Common myeloid progenitor, CD34-positive (primary cell): ENCODE measurements around the gene FXR1. TPM values are rescaled to one million over a fixed set of nuclear protein-coding genes. Genes with fewer than 3 reads are reported as not detected.
"Not testable (repeated sequence)": the region's sequence is repeated elsewhere in the genome, so short reads cannot be mapped to it uniquely, and the experiment has no call there.

Experiments used
- CTCF ChIA-PET: fragments of 350-600 bp; sonication (Branson Sonifier 250); formaldehyde crosslinking; loops from one replicate; lab custom pipeline; 2021; ENCODE audit warnings: antibody characterized with exemption; lab: Charles Lee
- POLR2A ChIA-PET: fragments of 350-600 bp; sonication (Branson Sonifier 250); formaldehyde crosslinking; loops from one replicate; lab custom pipeline; 2021; ENCODE audit warnings: antibody characterized with exemption; lab: Charles Lee
- DNase-seq, 3 donors: peaks; one replicate each; pipeline versions ENCODE4 v3.0.0 to v3.0.0-alpha.2; 2013
- H3K27ac ChIP-seq, 2 experiments: 1 replicate in 1 of 2; 2 replicates in 1 of 2; pipeline ENCODE4 v1.7.0; 2013; ENCODE audit warnings: inconsistent platforms in 2 of 2, low read length in 2 of 2, mild to moderate bottlenecking in 2 of 2, low read depth in 1 of 2, moderate library complexity in 1 of 2; ENCODE audit not compliant: severe bottlenecking in 2 of 2, insufficient read depth in 1 of 2, poor library complexity in 1 of 2
- H3K27me3 ChIP-seq, 5 experiments: replicated peaks in 2 of 5; 1 replicate in 3 of 5; 2 replicates in 2 of 5; pipeline versions ENCODE4 v1.6.1 to v1.7.0; 2013; ENCODE audit warnings: low read length in 4 of 5, mild to moderate bottlenecking in 2 of 5, moderate library complexity in 2 of 5, inconsistent platforms in 1 of 5; ENCODE audit not compliant: insufficient read depth in 5 of 5, control insufficient read depth in 4 of 5
- H3K36me3 ChIP-seq, 4 experiments: 1 replicate in 2 of 4; 2 replicates in 2 of 4; pipeline versions ENCODE4 v1.6.1 to v1.7.0; 2013; ENCODE audit warnings: low read length in 3 of 4, control low read depth in 1 of 4, mild to moderate bottlenecking in 1 of 4; ENCODE audit not compliant: control insufficient read depth in 4 of 4, insufficient read depth in 4 of 4
- H3K4me1 ChIP-seq, 4 experiments: 1 replicate in 3 of 4; 2 replicates in 1 of 4; pipeline versions ENCODE4 v1.6.1 to v1.7.1; 2013; ENCODE audit warnings: low read length in 3 of 4, mild to moderate bottlenecking in 3 of 4, control low read depth in 1 of 4, inconsistent platforms in 1 of 4, moderate library complexity in 1 of 4; ENCODE audit not compliant: control insufficient read depth in 4 of 4, insufficient read depth in 4 of 4; ENCODE audit errors: control extremely low read depth in 1 of 4
- H3K4me3 ChIP-seq, 7 experiments: 1 replicate in 4 of 7; 2 replicates in 3 of 7; pipeline versions ENCODE4 v1.5.1 to v1.7.0; 2013; ENCODE audit warnings: mild to moderate bottlenecking in 7 of 7, low read length in 6 of 7, moderate library complexity in 6 of 7, inconsistent platforms in 2 of 7, low read depth in 2 of 7, control low read depth in 1 of 7; ENCODE audit not compliant: insufficient read depth in 4 of 7, control insufficient read depth in 1 of 7; ENCODE audit errors: extremely low read depth in 1 of 7
- H3K9me3 ChIP-seq, 5 experiments: 1 replicate in 4 of 5; 2 replicates in 1 of 5; pipeline versions ENCODE4 v1.6.1 to v1.7.1; 2013; ENCODE audit warnings: low read length in 4 of 5, mild to moderate bottlenecking in 2 of 5, inconsistent platforms in 1 of 5, low read depth in 1 of 5, moderate library complexity in 1 of 5; ENCODE audit not compliant: control insufficient read depth in 4 of 5, insufficient read depth in 2 of 5; ENCODE audit errors: control extremely low read depth in 1 of 5
- WGBS: methylation state at CpG from one replicate; pipeline ENCODE4 v1.1.5; 2013; ENCODE audit not compliant: insufficient coverage; 5-methylcytosine and 5-hydroxymethylcytosine counted together
- polyA plus RNA-seq: library from polyadenylated mRNA; unstranded; fragments of 120-200 nt; gene quantifications from one replicate; pipeline ENCODE4 v1.2.1, GENCODE V29; 2013

FXR1 gene
- 214 TPM for polyA plus RNA-seq

DNA sequence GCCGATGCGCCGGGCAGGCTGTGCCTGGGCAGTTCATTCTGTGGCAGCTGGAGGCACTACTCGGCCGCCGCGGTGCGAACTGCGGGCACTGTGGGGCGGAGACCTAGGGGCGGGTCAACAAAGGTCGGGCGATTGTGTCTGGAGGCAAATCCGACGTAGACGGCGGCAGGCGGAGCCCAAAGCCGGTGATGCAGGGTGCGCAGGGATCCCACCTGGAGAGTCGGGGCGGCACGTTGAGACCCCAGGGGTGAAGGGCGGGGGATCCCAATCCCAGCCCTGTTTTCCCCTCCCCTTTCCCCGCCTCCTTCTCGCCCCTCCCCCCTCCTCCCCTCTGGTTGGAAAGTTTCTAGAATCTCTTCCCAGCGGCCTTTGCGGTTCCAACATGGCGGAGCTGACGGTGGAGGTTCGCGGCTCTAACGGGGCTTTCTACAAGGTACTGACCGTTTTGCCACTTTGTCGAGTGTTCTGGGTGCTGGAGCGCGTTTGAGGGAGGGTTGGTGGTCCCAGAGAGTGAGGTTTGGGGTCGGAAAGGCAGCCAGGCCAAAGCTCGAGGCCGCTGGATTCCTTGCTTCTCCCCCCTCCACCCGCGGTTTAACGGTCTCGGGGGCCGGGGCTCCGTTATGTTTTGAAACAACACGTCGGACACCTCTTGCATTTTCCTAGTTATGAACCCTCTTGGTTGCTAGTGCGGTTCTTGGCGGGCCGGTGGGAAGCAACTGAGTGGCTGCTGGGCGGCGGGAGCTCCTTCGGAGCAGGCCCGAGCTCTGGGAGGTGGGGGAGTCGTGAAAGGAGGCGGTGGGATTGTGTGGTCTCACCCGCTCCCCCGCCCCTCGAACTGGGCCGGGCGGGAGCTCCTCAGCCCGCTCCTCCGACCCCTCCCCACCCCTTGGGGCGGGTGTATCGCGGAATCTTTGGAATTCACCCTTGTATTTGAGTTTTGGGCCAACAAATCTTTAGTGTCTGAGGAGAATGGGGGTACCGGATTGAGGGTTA lies at the start of gene FXR1:
Gene FXR1 (plus strand): TSS at position 367 of the 993 bp plus-strand sequence. CDS start 16 bp downstream, at position 383.
- POLR2A ChIA-PET, result interaction anchor here (1.5 kb wide), 1 partner anchor 77 kb away, joined by 5 read pairs; the partner anchor contains the start of gene DNAJC19
- peak within 1 kb of the TSS; percentile 67 to 99 (median 94) for H3K4me3 ChIP-seq

DNA sequence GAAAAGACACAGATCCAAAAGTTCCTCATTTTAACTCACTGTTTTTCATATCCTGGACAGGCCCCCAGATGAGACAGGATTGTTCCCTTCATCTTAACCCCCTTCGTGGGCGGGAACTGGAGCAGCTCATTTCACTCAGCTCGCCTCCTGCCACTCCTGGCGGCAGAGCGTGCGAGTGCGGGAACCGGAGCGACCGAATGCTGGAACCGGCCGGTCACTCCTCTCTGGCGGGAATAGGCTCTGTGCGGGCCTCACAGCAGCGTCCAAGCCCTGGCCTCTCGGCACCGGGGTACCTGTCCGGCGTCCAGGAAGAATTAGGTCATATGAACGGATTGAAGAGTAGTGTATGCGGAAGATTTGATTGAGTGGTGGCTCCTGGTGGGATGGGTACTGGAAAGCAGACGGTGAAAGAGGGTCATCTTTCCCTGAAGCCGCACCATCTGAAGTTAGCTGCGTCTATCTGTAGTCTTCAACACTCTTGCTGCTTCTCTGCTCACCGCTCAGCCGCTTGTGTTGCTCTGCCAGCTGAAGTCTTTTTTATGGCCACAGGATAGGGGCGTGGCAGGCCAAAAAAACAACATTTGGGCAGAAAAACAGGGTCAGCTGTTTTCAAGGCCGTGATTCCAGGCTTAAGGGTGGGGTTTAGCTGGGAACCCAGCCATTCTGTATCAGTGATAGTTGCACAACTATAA lies 42.3 kb upstream of the FXR1 start:
- peaks cover 0 to 1% (median 0%) of the 10 kb centered on the region in 4 experiments for H3K4me1 ChIP-seq
- H3K27ac ChIP-seq, result no peak overlapping the region
- peaks cover 0 to 3% (median 2%) of the 10 kb centered on the region in 5 experiments for H3K9me3 ChIP-seq
- 21% methylated on average over 24 of the region's 28 CpGs for WGBS
- H3K27me3 ChIP-seq, result peaks cover 0 to 37% (median 17%) of the 10 kb centered on the region in 5 experiments
- ChIA-PET POLR2A (no interaction called here), CTCF (no interaction called here)
- no peak overlapping the region for H3K4me3 ChIP-seq
- H3K36me3 ChIP-seq, result no peaks in the 10 kb centered on the region
- no peak for DNase-seq

More for the DNA sequence above, at the start of gene FXR1:
- H3K9me3 ChIP-seq, result no peaks in the 10 kb centered on the region
- peak; percentile 89 to 96 (median 93) for DNase-seq
- no peaks in the 10 kb centered on the region for H3K27me3 ChIP-seq
- peak within 1 kb of the TSS; percentile 98 to 99 for H3K27ac ChIP-seq
- WGBS, result 0% methylated on average over 40 of the region's 68 CpGs
- H3K36me3 ChIP-seq, result peaks cover 0 to 26% (median 9%) of the 10 kb centered on the region in 4 experiments
- CTCF ChIA-PET, result interaction anchor here (0.7 to 1.3 kb wide), 8 partner anchors 8 to 68 kb away, joined by 3 to 4 read pairs (median 3); no protein-coding TSS in a partner anchor
- H3K4me1 ChIP-seq, result peaks cover 14 to 24% (median 21%) of the 10 kb centered on the region in 4 experiments

GRCh38 chr3:180871901-180872300 lies 40.6 kb upstream of the FXR1 start:
- Histone ChIP-seq H3K9me3 (peaks cover 0 to 3% (median 0%) of the 10 kb centered on the region in 5 experiments), H3K4me3 (no peak overlapping the region), H3K4me1 (peaks cover 0 to 1% (median 0%) of the 10 kb centered on the region in 4 experiments), H3K36me3 (no peaks in the 10 kb centered on the region), H3K27me3 (peaks cover 0 to 37% (median 18%) of the 10 kb centered on the region in 5 experiments), H3K27ac (no peak overlapping the region)
- ChIA-PET CTCF (no interaction called here), POLR2A (no interaction called here)
- no peak for DNase-seq
- WGBS, result 36% methylated on average over 2 of the region's 3 CpGs

GRCh38 chr3:180872430-180872829 lies 40.0 kb upstream of the FXR1 start:
- H3K4me3 ChIP-seq, DNase-seq, H3K9me3 ChIP-seq, H3K27ac ChIP-seq, H3K4me1 ChIP-seq, H3K36me3 ChIP-seq, CTCF ChIA-PET, POLR2A ChIA-PET: not testable (repeated sequence)
- WGBS, result 90% methylated on average over 7 of the region's 9 CpGs
- H3K27me3 ChIP-seq, result peaks cover 0 to 37% (median 18%) of the 10 kb centered on the region in 5 experiments

DNA sequence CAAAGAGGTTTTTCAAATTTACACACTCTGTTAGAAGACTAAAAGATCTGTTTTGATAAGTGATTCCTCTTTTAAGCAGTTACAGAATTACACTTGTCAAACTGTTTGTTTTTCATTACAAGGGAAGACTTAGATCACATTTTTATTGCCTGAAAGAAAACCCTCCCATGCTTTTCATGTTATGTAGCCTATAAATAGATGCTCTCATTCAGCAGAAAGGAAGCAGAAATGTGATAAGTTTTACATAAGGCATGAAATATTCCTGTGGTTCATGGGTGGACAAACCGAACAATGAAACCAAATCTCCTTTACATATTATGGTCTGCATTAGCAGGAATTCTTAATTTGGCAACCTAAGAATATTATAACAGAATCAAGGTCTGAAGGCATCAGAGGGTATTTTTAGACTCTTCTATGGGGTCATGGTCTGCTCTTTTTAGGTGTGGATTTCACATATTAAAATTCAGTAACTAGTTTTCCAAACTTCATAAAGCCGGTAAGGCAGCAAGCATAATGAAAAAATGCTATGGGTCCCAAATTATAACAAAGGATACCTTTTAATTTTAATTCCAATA lies 37.3 kb upstream of the FXR1 start:
- CTCF ChIA-PET, result no interaction called here
- Histone ChIP-seq H3K36me3 (no peaks in the 10 kb centered on the region), H3K27ac (no peak overlapping the region)

GRCh38 chr3:180881065-180881801 lies 31.2 kb upstream of the FXR1 start:
- DNase-seq, result no peak

More for the DNA sequence above, 37.3 kb upstream of the FXR1 start:
- Histone ChIP-seq H3K4me3 (no peak overlapping the region), H3K27me3 (peaks cover 0 to 20% (median 10%) of the 10 kb centered on the region in 5 experiments), H3K9me3 (no peaks in the 10 kb centered on the region), H3K4me1 (no peaks in the 10 kb centered on the region)
- POLR2A ChIA-PET, result no interaction called here
- WGBS, result no CpG with 5 or more reads among the region's 2 CpGs
- no peak for DNase-seq

More at GRCh38 chr3:180881065-180881801, 31.2 kb upstream of the FXR1 start:
- Histone ChIP-seq H3K27ac (no peak overlapping the region), H3K4me3 (no peak overlapping the region), H3K27me3 (peaks cover 0 to 2% (median 0%) of the 10 kb centered on the region in 5 experiments), H3K4me1 (no peaks in the 10 kb centered on the region), H3K9me3 (no peaks in the 10 kb centered on the region), H3K36me3 (no peaks in the 10 kb centered on the region)
- POLR2A ChIA-PET, result no interaction called here
- CTCF ChIA-PET, result no interaction called here
- WGBS, result 97% methylated on average over 11 of the region's 15 CpGs
